Measurements from ENCODE around the gene ARSB. TPM values are rescaled to one million over a fixed set of nuclear protein-coding genes. Genes with fewer than 3 reads are reported as not detected.

Gene ARSB
- total RNA-seq, 1 experiment from 2014 or later: 21.4 TPM

- no TSS peak for BruUV-seq (replicated peaks)
- Mint-ChIP-seq H3K4me3 (ENCODE audit: low read depth, unreplicated experiment) (no peak overlapping the region), H3K27ac (ENCODE audit: unreplicated experiment) (no peak overlapping the region), H3K9me3 (ENCODE audit: low read depth, unreplicated experiment) (no peaks in the 10 kb centered on the region), H3K27me3 (ENCODE audit: unreplicated experiment) (no peaks in the 10 kb centered on the region), H3K36me3 (ENCODE audit: insufficient read depth, unreplicated experiment) (no peaks in the 10 kb centered on the region), H3K4me1 (ENCODE audit: low read depth, unreplicated experiment) (peaks cover 11% of the 10 kb centered on the region)
- intact Hi-C loops (cut with micrococcal nuclease; ENCODE audit: unreplicated experiment): no loop called here
- no peak for TF ChIP-seq CTCF (IDR thresholded peaks at IDR 0.05; ENCODE audit: unreplicated experiment)
- DNase-seq: no peak
- CTCF ChIA-PET: interaction anchor here (0.8 kb wide), 1 partner anchor 24 kb away, joined by 3 read pairs; no protein-coding TSS in a partner anchor
Observed at GRCh38 chr5:78922879-78923621, 62.1 kb downstream of the ARSB start.

DNA sequence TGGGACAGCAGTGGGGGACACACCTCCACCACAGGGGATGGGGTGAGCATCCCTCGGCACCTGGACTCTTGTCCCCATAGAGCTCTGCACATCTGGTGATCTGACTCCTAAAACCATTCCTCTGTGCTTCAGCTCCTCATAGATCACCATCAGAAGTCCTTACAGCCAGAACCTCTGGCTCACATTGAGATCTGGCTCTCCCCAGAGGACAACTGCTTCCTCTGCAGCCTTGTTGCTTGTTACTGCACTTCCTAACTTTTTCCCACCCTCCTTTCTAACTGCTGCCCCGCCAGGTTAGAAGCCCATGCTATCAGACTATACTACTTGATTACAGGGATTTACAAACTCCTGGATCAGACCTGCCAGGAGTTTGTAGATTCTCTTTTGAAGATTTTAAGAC is 64.5 kb downstream of the ARSB start:
- H3K27ac Mint-ChIP-seq (ENCODE audit: unreplicated experiment): no peak overlapping the region
- CTCF ChIA-PET: interaction anchor here (1.3 to 1.6 kb wide), 3 partner anchors 10 to 21 kb away, joined by 3 to 4 read pairs (median 4); no protein-coding TSS in a partner anchor

GRCh38 chr5:78919796-78920195 is 65.3 kb downstream of the ARSB start:
- H3K36me3 Mint-ChIP-seq (ENCODE audit: insufficient read depth, unreplicated experiment): no peaks in the 10 kb centered on the region
- no peak for DNase-seq
- H3K27me3 Mint-ChIP-seq (ENCODE audit: unreplicated experiment): no peaks in the 10 kb centered on the region
- no TSS peak for BruUV-seq (replicated peaks)
- H3K4me3 Mint-ChIP-seq (ENCODE audit: low read depth, unreplicated experiment): no peak overlapping the region
- no peak overlapping the region for H3K27ac Mint-ChIP-seq (ENCODE audit: unreplicated experiment)
- CTCF ChIA-PET: interaction anchor here (1.3 kb wide), 1 partner anchor 9 kb away, joined by 3 read pairs; no protein-coding TSS in a partner anchor
- no peaks in the 10 kb centered on the region for H3K4me1 Mint-ChIP-seq (ENCODE audit: low read depth, unreplicated experiment)
- intact Hi-C loops (cut with micrococcal nuclease; ENCODE audit: unreplicated experiment): no loop called here
- no peaks in the 10 kb centered on the region for H3K9me3 Mint-ChIP-seq (ENCODE audit: low read depth, unreplicated experiment)
- no peak for TF ChIP-seq CTCF (IDR thresholded peaks at IDR 0.05; ENCODE audit: unreplicated experiment)

More for the DNA sequence above, 64.5 kb downstream of the ARSB start:
- no peak for TF ChIP-seq CTCF (IDR thresholded peaks at IDR 0.05; ENCODE audit: unreplicated experiment)
- no peaks in the 10 kb centered on the region for H3K36me3 Mint-ChIP-seq (ENCODE audit: insufficient read depth, unreplicated experiment)
- BruUV-seq (replicated peaks): no TSS peak
- DNase-seq: no peak
- no peak overlapping the region for H3K4me3 Mint-ChIP-seq (ENCODE audit: low read depth, unreplicated experiment)
- H3K27me3 Mint-ChIP-seq (ENCODE audit: unreplicated experiment): no peaks in the 10 kb centered on the region
- no peaks in the 10 kb centered on the region for H3K4me1 Mint-ChIP-seq (ENCODE audit: low read depth, unreplicated experiment)
- no peaks in the 10 kb centered on the region for H3K9me3 Mint-ChIP-seq (ENCODE audit: low read depth, unreplicated experiment)
- intact Hi-C loops (cut with micrococcal nuclease; ENCODE audit: unreplicated experiment): no loop called here

DNA sequence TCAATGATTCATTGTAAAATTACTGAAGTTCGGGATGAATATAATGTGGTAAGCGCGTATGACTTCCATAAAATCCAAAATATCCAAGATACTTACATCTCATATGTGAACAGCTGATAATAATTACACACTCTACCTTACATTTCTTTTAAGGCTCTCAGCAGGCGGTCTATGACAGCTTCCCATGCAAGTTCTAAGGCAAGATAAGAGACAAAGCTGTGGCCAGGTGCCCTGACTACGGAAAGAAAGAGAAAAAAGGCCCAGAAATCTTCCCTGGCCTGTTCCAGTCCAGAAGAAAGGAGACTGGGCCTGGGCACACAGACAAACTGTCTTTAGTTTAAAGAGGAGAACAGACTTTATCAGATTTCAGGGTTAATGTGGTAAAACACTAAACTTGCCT is 69.1 kb downstream of the ARSB start:
- H3K36me3 Mint-ChIP-seq (ENCODE audit: insufficient read depth, unreplicated experiment): no peaks in the 10 kb centered on the region
- CTCF ChIA-PET: no interaction called here
- no TSS peak for BruUV-seq (replicated peaks)
- no peaks in the 10 kb centered on the region for H3K27me3 Mint-ChIP-seq (ENCODE audit: unreplicated experiment)
- H3K9me3 Mint-ChIP-seq (ENCODE audit: low read depth, unreplicated experiment): no peaks in the 10 kb centered on the region
- no peak for DNase-seq
- H3K27ac Mint-ChIP-seq (ENCODE audit: unreplicated experiment): no peak overlapping the region
- TF ChIP-seq CTCF (IDR thresholded peaks at IDR 0.05; ENCODE audit: unreplicated experiment): no peak
- intact Hi-C loops (cut with micrococcal nuclease; ENCODE audit: unreplicated experiment): no loop called here
- no peak overlapping the region for H3K4me3 Mint-ChIP-seq (ENCODE audit: low read depth, unreplicated experiment)
- H3K4me1 Mint-ChIP-seq (ENCODE audit: low read depth, unreplicated experiment): no peaks in the 10 kb centered on the region

All from Calu3 (cell line).